HG03097 (cell line): Measurements from ENCODE around the gene ACTL6B.
"Not testable (repeated sequence)": the region's sequence is repeated elsewhere in the genome, so short reads cannot be mapped to it uniquely, and the experiment has no call there.

Experiments
- ATAC-seq: cut with Tn5 transposase; IDR thresholded peaks from one replicate; pipeline ENCODE4 v1.9.1; 2021; ENCODE audit not compliant: unreplicated experiment, low FRiP score

The ACTL6B gene

GRCh38 chr7:100673302-100673941 is 17.2 kb upstream of the ACTL6B start, which contains the start of gene GNB2:
Gene GNB2, plus strand, starts transcription at chr7:100673740. Its CDS starts 2,526 bp downstream, at chr7:100676266.
- peak; percentile 66 for ATAC-seq

GRCh38 chr7:100671353-100672327 is 15.4 kb upstream of the ACTL6B start:
- no peak for ATAC-seq

- ATAC-seq: no peak
Measured at GRCh38 chr7:100670074-100670473, 13.8 kb upstream of the ACTL6B start.

GRCh38 chr7:100669106-100669505 is 12.9 kb upstream of the ACTL6B start:
- not testable (repeated sequence) for ATAC-seq

GRCh38 chr7:100668069-100668449 is 11.8 kb upstream of the ACTL6B start:
- no peak for ATAC-seq

GRCh38 chr7:100667331-100668068 is 11.3 kb upstream of the ACTL6B start:
- ATAC-seq: no peak

GRCh38 chr7:100665168-100665726 is 9.0 kb upstream of the ACTL6B start:
- no peak for ATAC-seq

GRCh38 chr7:100662194-100662776 is 6.0 kb upstream of the ACTL6B start:
- not testable (repeated sequence) for ATAC-seq

GRCh38 chr7:100654908-100655831 is 1.1 kb downstream of the ACTL6B start:
- no peak for ATAC-seq

GRCh38 chr7:100649826-100650565 is 6.3 kb downstream of the ACTL6B start:
- no peak for ATAC-seq

- ATAC-seq: no peak
Measured at GRCh38 chr7:100642534-100642907, 13.7 kb downstream of the ACTL6B start.

- ATAC-seq: no peak
Measured at GRCh38 chr7:100641860-100642533, 14.3 kb downstream of the ACTL6B start.

- no peak for ATAC-seq
Measured at GRCh38 chr7:100641463-100641859, 14.8 kb downstream of the ACTL6B start, which contains the start of gene TFR2. Gene TFR2, minus strand, starts transcription at chr7:100641552. Its CDS starts 43 bp downstream, at chr7:100641509.

GRCh38 chr7:100640517-100641440 is 15.5 kb downstream of the ACTL6B start:
- ATAC-seq: no peak

GRCh38 chr7:100639995-100640516 is 16.2 kb downstream of the ACTL6B start:
- no peak for ATAC-seq

- ATAC-seq: no peak
Measured at GRCh38 chr7:100632951-100633717, 23.1 kb downstream of the ACTL6B start.
